ENCODE data around the gene COL6A1. TPM values are rescaled to one million over a fixed set of nuclear protein-coding genes. Genes with fewer than 3 reads are reported as not detected.

Gene COL6A1
- total and polyA plus RNA-seq, 10 donors: 76.5 to 190 (median 129) TPM

GRCh38 chr21:45940621-45941337 lies 40.8 kb upstream of the COL6A1 start:
- Histone ChIP-seq H3K36me3 (peaks cover 0 to 30% (median 3%) of the 10 kb centered on the region in 6 donors), H3K9me3 (peaks cover 0 to 13% (median 7%) of the 10 kb centered on the region in 8 donors), H3K27me3 (replicated peaks in 1 of 7) (no peaks in the 10 kb centered on the region), H3K4me3 (no peak overlapping the region), H3K4me1 (no peaks in the 10 kb centered on the region), H3K27ac (no peak overlapping the region)
- intact Hi-C loops (cut with DNase I; ENCODE audit: low total_unique reads): no loop called here
- TF ChIP-seq POLR2A (IDR thresholded peaks at IDR 0.05) (no peak), CTCF (IDR thresholded peaks at IDR 0.05 in 8 of 11, conservative IDR thresholded peaks at IDR 0.05 in 3 of 11) (no peak), POLR2AphosphoS5 (IDR thresholded peaks at IDR 0.05) (no peak)
- peak; percentile 58 for DNase-seq
- 84 to 93% (median 88%) methylated on average over 13 to 23 of the region's 23 CpGs for WGBS, 5 donors

GRCh38 chr21:45941338-45941710 lies 40.2 kb upstream of the COL6A1 start:
- 87 to 91% (median 89%) methylated on average over 7 to 14 of the region's 14 CpGs for WGBS, 5 donors
- TF ChIP-seq POLR2A (IDR thresholded peaks at IDR 0.05) (no peak), CTCF (IDR thresholded peaks at IDR 0.05 in 8 of 11, conservative IDR thresholded peaks at IDR 0.05 in 3 of 11) (no peak), POLR2AphosphoS5 (IDR thresholded peaks at IDR 0.05) (no peak)
- Histone ChIP-seq H3K9me3 (peaks cover 0 to 8% (median 2%) of the 10 kb centered on the region in 8 donors), H3K27me3 (replicated peaks in 1 of 7) (no peaks in the 10 kb centered on the region), H3K27ac (no peak overlapping the region), H3K4me1 (no peaks in the 10 kb centered on the region), H3K4me3 (no peak overlapping the region), H3K36me3 (peaks cover 0 to 24% (median under 1%) of the 10 kb centered on the region in 6 donors)
- DNase-seq: no peak
- intact Hi-C loops (cut with DNase I; ENCODE audit: low total_unique reads): no loop called here

GRCh38 chr21:45941717-45942546 lies 39.6 kb upstream of the COL6A1 start:
- 87 to 93% (median 88%) methylated on average over 32 of the region's 32 CpGs for WGBS, 5 donors
- Histone ChIP-seq H3K36me3 (peaks cover 0 to 18% (median 0%) of the 10 kb centered on the region in 6 donors), H3K9me3 (peaks cover 0 to 2% (median 0%) of the 10 kb centered on the region in 8 donors), H3K27me3 (replicated peaks in 1 of 7) (no peaks in the 10 kb centered on the region), H3K4me3 (no peak overlapping the region), H3K27ac (no peak overlapping the region), H3K4me1 (no peaks in the 10 kb centered on the region)
- intact Hi-C loops (cut with DNase I; ENCODE audit: low total_unique reads): no loop called here
- DNase-seq: no peak
- TF ChIP-seq POLR2AphosphoS5 (IDR thresholded peaks at IDR 0.05) (no peak), POLR2A (IDR thresholded peaks at IDR 0.05) (no peak), CTCF (IDR thresholded peaks at IDR 0.05 in 8 of 11, conservative IDR thresholded peaks at IDR 0.05 in 3 of 11) (no peak)

Measured in spleen (tissue), 11 donors.